Measurements from ENCODE around the gene LRP1-AS. TPM values are rescaled to one million over a fixed set of nuclear protein-coding genes. Genes with fewer than 3 reads are reported as not detected.

Gene LRP1-AS
- total and polyA plus RNA-seq, 2 experiments from 2014 or later, result 0.59 TPM; not detected in 1

- no peaks in the 10 kb centered on the region for H3K9me3 ChIP-seq (ENCODE audit: low read depth)
- no peak overlapping the region for H3K4me2 ChIP-seq
- H2AFZ ChIP-seq, result no peak overlapping the region
- no peaks in the 10 kb centered on the region for H3K27me3 ChIP-seq
- H3K27ac ChIP-seq, result peak overlapping the region; percentile 98
- WGBS (ENCODE audit: low lambda C conversion rate, missing lambda C conversion rate), result 92% methylated on average over 6 of the region's 6 CpGs
- no peaks in the 10 kb centered on the region for H3K9me2 ChIP-seq (replicated peaks; ENCODE audit: insufficient read depth)
- TF ChIP-seq EZH2 (IDR thresholded peaks at IDR 0.05; ENCODE audit: borderline replicate concordance) (no peak), CTCF (IDR thresholded peaks at IDR 0.05; ENCODE audit: poor library complexity) (no peak)
- H3K4me1 ChIP-seq (ENCODE audit: insufficient read depth), result peaks cover 70% of the 10 kb centered on the region
- DNase-seq (ENCODE audit: low spot score), result no peak
- no peak overlapping the region for H3K4me3 ChIP-seq
- no peaks in the 10 kb centered on the region for H3K36me3 ChIP-seq (replicated peaks; ENCODE audit: insufficient read depth, low read depth)
- peaks cover 36% of the 10 kb centered on the region for H3K79me2 ChIP-seq
- H4K20me1 ChIP-seq (ENCODE audit: insufficient read depth, poor library complexity, severe bottlenecking), result no peaks in the 10 kb centered on the region
Measured at GRCh38 chr12:57150400-57151000, 3.1 kb upstream of the LRP1-AS start.

DNA sequence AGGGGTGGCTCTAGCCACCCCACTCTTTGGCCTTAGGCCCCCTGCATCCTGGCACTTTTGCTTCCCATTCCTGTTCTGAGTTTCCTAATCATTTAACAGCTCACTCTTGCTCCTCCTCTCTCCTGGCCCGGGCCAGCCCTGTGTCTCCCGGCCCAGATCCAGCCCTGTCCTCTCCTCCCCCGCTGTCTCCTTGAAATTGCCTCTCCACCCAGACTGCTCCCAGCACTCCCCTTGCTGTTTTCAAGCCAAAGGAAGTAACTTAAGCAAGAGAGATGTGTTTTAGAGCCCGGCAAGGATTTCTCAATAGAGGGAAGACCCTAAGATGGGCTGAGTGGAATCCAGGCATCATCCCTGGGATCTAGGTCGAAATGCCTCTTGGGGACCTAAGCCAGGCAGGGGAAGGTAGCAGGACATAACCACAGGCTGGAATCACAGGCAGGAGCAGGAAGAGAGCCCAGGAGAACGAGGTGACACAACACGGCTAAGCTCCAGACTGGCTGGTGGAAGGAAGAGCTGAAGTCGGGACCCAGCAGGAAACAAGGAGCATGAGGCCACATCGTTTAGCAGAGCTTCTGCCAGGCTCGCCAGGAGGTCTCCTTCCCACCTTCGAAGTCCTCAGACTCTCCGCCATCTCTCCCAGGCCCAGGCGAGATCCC lies 2.0 kb upstream of the LRP1-AS start:
- peak overlapping the region; percentile 71 for H3K4me2 ChIP-seq
- H3K9me3 ChIP-seq (ENCODE audit: low read depth), result no peaks in the 10 kb centered on the region
- peak; percentile 56 for DNase-seq (ENCODE audit: low spot score)
- peak overlapping the region; percentile 98 for H3K27ac ChIP-seq
- H4K20me1 ChIP-seq (ENCODE audit: insufficient read depth, poor library complexity, severe bottlenecking), result no peaks in the 10 kb centered on the region
- no peaks in the 10 kb centered on the region for H3K9me2 ChIP-seq (replicated peaks; ENCODE audit: insufficient read depth)
- no peaks in the 10 kb centered on the region for H3K27me3 ChIP-seq
- H3K36me3 ChIP-seq (replicated peaks; ENCODE audit: insufficient read depth, low read depth), result no peaks in the 10 kb centered on the region
- 64% methylated on average over 13 of the region's 13 CpGs for WGBS (ENCODE audit: low lambda C conversion rate, missing lambda C conversion rate)
- no peak overlapping the region for H2AFZ ChIP-seq
- H3K79me2 ChIP-seq, result peaks cover 42% of the 10 kb centered on the region
- TF ChIP-seq CTCF (IDR thresholded peaks at IDR 0.05; ENCODE audit: poor library complexity) (no peak), EZH2phosphoT487 (IDR thresholded peaks at IDR 0.05; ENCODE audit: low read depth, severe bottlenecking, unreplicated experiment) (no peak), EZH2 (IDR thresholded peaks at IDR 0.05; ENCODE audit: borderline replicate concordance) (no peak)
- peaks cover 75% of the 10 kb centered on the region for H3K4me1 ChIP-seq (ENCODE audit: insufficient read depth)
- no peak overlapping the region for H3K4me3 ChIP-seq

DNA sequence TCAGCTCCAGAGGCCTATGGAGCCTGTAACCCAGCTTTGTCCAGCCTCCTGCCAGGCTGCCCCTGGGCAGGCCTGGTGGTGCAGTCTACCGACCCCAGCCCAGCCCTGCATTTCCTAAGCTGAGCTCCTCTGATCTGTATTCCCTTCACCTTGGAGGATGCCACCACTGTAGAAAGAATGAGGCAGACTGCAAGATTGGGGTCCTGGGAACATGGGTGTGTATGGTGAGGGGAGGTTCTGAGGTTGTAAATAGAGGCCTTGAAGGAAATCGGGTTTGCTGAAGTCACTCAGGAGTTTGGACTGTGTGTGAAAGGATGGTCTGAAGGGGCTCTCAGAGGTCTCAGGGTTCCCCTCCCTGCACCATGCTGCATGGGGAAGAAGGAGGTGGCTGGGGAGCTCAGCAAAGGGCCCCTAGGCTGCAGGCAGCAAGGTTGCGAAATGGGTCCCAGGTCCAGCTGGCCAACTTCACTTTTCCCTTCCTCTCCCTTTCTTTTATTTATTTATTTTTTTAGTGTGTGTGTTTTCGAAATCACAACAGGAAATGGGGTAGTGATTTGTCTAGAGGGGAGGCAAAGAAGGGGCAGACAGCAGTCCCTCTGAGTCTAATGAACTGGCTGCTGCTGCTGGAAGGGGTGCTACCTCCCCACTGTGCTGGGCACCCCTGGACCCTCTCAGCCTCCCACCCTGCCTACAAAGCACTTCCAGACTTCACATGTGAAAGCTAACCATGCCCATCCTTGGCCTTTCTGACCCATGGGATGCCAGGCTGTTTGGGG lies 1.2 kb upstream of the LRP1-AS start:
- H3K27me3 ChIP-seq, result no peaks in the 10 kb centered on the region
- 67% methylated on average over 4 of the region's 4 CpGs for WGBS (ENCODE audit: low lambda C conversion rate, missing lambda C conversion rate)
- H4K20me1 ChIP-seq (ENCODE audit: insufficient read depth, poor library complexity, severe bottlenecking), result no peaks in the 10 kb centered on the region
- peak overlapping the region; percentile 71 for H3K4me2 ChIP-seq
- H3K79me2 ChIP-seq, result peaks cover 45% of the 10 kb centered on the region
- H2AFZ ChIP-seq, result no peak overlapping the region
- no peaks in the 10 kb centered on the region for H3K9me3 ChIP-seq (ENCODE audit: low read depth)
- H3K4me3 ChIP-seq, result no peak overlapping the region
- peak; percentile 68 for DNase-seq (ENCODE audit: low spot score)
- H3K27ac ChIP-seq, result peak overlapping the region; percentile 98
- H3K4me1 ChIP-seq (ENCODE audit: insufficient read depth), result peaks cover 75% of the 10 kb centered on the region
- no peak for TF ChIP-seq EZH2phosphoT487 (IDR thresholded peaks at IDR 0.05; ENCODE audit: low read depth, severe bottlenecking, unreplicated experiment)
- no peak for TF ChIP-seq EZH2 (IDR thresholded peaks at IDR 0.05; ENCODE audit: borderline replicate concordance)
- no peak for TF ChIP-seq CTCF (IDR thresholded peaks at IDR 0.05; ENCODE audit: poor library complexity)
- no peaks in the 10 kb centered on the region for H3K36me3 ChIP-seq (replicated peaks; ENCODE audit: insufficient read depth, low read depth)
- no peaks in the 10 kb centered on the region for H3K9me2 ChIP-seq (replicated peaks; ENCODE audit: insufficient read depth)

All from hepatocyte (in vitro differentiated cells).